ENCODE measurements around the gene PID1.

GRCh38 chr2:229176136-229176535, 95.0 kb downstream of the PID1 start:
- TF ChIP-seq POLR2A (IDR thresholded peaks at IDR 0.05): no peak
- no peak for TF ChIP-seq CTCF (IDR thresholded peaks at IDR 0.05)

Data from right lobe of liver (tissue), 4 donors.